Natural killer cell (primary cell): Measurements from ENCODE around the gene OGN. TPM values are rescaled to one million over a fixed set of nuclear protein-coding genes. Genes with fewer than 3 reads are reported as not detected.

Experiments used
- ATAC-seq, 3 donors: fragments of 150-1000 bp in 2 of 3; fragments of 200-7000 bp in 1 of 3; cut with Tn5 transposase; 1 replicate in 1 of 3; 2 replicates in 2 of 3; pipeline ENCODE4 v1.10.0; 2021; ENCODE audit warnings: mild to moderate bottlenecking in 2 of 3, moderate library complexity in 2 of 3
- DNase-seq, 2 donors: peaks; one replicate each; pipeline versions ENCODE4 v3.0.0 to v3.0.0-alpha.2; 2013 to 2021; ENCODE audit warnings: mixed read lengths in 1 of 2
- H3K27ac ChIP-seq: one replicate; pipeline ENCODE4 v1.5.1; 2013; ENCODE audit warnings: mild to moderate bottlenecking, low read length
- H3K27me3 ChIP-seq: one replicate; pipeline ENCODE4 v1.6.1; 2013; ENCODE audit warnings: low read length; ENCODE audit not compliant: control insufficient read depth, insufficient read depth
- H3K36me3 ChIP-seq: one replicate; pipeline ENCODE4 v1.6.1; 2013; ENCODE audit warnings: low read length; ENCODE audit not compliant: control insufficient read depth, insufficient read depth
- H3K4me1 ChIP-seq: one replicate; pipeline ENCODE4 v1.6.1; 2013; ENCODE audit warnings: low read length; ENCODE audit not compliant: control insufficient read depth, insufficient read depth
- H3K4me3 ChIP-seq: one replicate; pipeline ENCODE4 v1.5.1; 2013; ENCODE audit warnings: low read length
- H3K9me3 ChIP-seq: one replicate; pipeline ENCODE4 v1.6.1; 2013; ENCODE audit warnings: low read length; ENCODE audit not compliant: control insufficient read depth, insufficient read depth
- H3K27ac Mint-ChIP-seq, 2 donors: one replicate each; pipeline ENCODE4 v1.8.0; 2022; ENCODE audit warnings: mild to moderate bottlenecking in 2 of 2, mixed read lengths in 2 of 2, moderate library complexity in 1 of 2
- H3K27me3 Mint-ChIP-seq, 2 donors: one replicate each; pipeline ENCODE4 v1.8.0; 2022; ENCODE audit warnings: low read depth in 2 of 2, mixed read lengths in 2 of 2
- H3K36me3 Mint-ChIP-seq: one replicate; pipeline ENCODE4 v1.8.0; 2022; ENCODE audit warnings: mixed read lengths
- H3K4me1 Mint-ChIP-seq, 2 donors: one replicate each; pipeline ENCODE4 v1.8.0; 2022; ENCODE audit warnings: mixed read lengths in 2 of 2
- H3K4me3 Mint-ChIP-seq: one replicate; pipeline ENCODE4 v1.8.0; 2022; ENCODE audit warnings: mild to moderate bottlenecking, moderate library complexity, mixed read lengths
- H3K9me3 Mint-ChIP-seq, 2 donors: one replicate each; pipeline ENCODE4 v1.8.0; 2022; ENCODE audit warnings: mixed read lengths in 2 of 2
- WGBS: methylation state at CpG from one replicate; pipeline ENCODE4 v1.1.7; 2013; ENCODE audit warnings: missing lambda C conversion rate; ENCODE audit not compliant: insufficient coverage; 5-methylcytosine and 5-hydroxymethylcytosine counted together
- intact Hi-C: fragments of 100-400 bp; cut with micrococcal nuclease; formaldehyde crosslinking; loops from one replicate; pipeline ENCODE4 v1.14.2; 2022
- total RNA-seq, 4 donors: library from RNA; stranded (reverse); fragments of 120-200 nt in 1 of 4; gene quantifications; one replicate each; pipeline versions ENCODE4 v1.2.3 to v1.2.4, GENCODE V29; 2013 to 2022
- TF ChIP-seq, protein P1 (sequence below): fragments of 200-600 bp; IDR thresholded peaks from one replicate; pipeline ENCODE4 v1.8.0; 2022; ENCODE audit warnings: antibody characterized with exemption

Gene OGN
- total RNA-seq, 3 donors from 2014 or later (not counting 1 experiment from before 2014, with no cell fraction given) = 0.18 to 0.33 TPM; not detected in 1

- intact Hi-C loops = no loop called here
- H3K27ac ChIP-seq = no peak overlapping the region
- peaks cover 3% of the 10 kb centered on the region for H3K36me3 Mint-ChIP-seq
- no peak for DNase-seq
- H3K27me3 ChIP-seq = no peaks in the 10 kb centered on the region
- H3K4me1 ChIP-seq = peaks cover 4% of the 10 kb centered on the region
- H3K27ac Mint-ChIP-seq = no peak overlapping the region
- 100% methylated on average over 2 of the region's 2 CpGs for WGBS
- H3K27me3 Mint-ChIP-seq = no peaks in the 10 kb centered on the region
- no peaks in the 10 kb centered on the region for H3K36me3 ChIP-seq
- TF ChIP-seq, protein P1, sequence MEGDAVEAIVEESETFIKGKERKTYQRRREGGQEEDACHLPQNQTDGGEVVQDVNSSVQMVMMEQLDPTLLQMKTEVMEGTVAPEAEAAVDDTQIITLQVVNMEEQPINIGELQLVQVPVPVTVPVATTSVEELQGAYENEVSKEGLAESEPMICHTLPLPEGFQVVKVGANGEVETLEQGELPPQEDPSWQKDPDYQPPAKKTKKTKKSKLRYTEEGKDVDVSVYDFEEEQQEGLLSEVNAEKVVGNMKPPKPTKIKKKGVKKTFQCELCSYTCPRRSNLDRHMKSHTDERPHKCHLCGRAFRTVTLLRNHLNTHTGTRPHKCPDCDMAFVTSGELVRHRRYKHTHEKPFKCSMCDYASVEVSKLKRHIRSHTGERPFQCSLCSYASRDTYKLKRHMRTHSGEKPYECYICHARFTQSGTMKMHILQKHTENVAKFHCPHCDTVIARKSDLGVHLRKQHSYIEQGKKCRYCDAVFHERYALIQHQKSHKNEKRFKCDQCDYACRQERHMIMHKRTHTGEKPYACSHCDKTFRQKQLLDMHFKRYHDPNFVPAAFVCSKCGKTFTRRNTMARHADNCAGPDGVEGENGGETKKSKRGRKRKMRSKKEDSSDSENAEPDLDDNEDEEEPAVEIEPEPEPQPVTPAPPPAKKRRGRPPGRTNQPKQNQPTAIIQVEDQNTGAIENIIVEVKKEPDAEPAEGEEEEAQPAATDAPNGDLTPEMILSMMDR = no peak
- no peak overlapping the region for H3K4me3 ChIP-seq
- ATAC-seq = no peak
- no peak overlapping the region for H3K4me3 Mint-ChIP-seq
- H3K4me1 Mint-ChIP-seq = peaks cover 31 to 36% of the 10 kb centered on the region in 2 donors
- H3K9me3 Mint-ChIP-seq = no peaks in the 10 kb centered on the region
- H3K9me3 ChIP-seq = no peaks in the 10 kb centered on the region
Measured at GRCh38 chr9:92380603-92381002, 23.8 kb downstream of the OGN start.

DNA sequence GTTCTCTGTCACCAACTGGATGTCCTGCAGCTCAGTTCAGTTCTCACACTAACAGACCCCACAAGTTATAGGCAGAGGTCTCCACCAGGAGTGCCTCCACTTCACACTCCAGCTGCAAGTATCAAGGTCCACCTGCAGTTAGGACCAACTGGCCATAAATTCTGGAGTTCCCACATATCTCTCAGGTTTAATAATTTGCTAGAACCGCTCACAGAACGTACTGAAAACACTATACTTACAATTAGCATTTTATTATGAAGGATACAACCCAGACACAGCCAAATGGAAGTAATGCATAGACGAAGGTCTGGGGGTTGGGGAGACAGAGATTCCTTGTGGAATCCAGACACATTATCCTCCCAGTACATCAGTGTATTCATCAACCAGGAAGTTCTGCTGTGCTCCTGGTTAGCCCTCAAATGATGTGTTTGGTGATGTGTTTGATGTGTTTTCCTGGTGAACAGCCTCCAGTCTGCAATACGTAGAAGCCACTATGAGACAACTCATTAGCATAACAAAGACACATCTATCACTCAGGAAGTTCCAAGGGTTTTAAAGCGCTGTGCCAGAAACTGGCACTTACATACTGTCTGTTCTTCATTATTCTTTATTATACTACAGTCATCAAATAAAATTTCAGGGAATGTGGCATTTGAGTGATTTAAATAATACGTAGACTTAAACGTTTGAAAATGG lies 25.4 kb downstream of the OGN start:
- Histone ChIP-seq H3K36me3 (no peaks in the 10 kb centered on the region), H3K9me3 (peaks cover 4% of the 10 kb centered on the region), H3K4me1 (peaks cover 4% of the 10 kb centered on the region), H3K27me3 (no peaks in the 10 kb centered on the region), H3K4me3 (no peak overlapping the region), H3K27ac (no peak overlapping the region)
- Mint-ChIP-seq H3K9me3 (peaks cover 2 to 4% of the 10 kb centered on the region in 2 donors), H3K27me3 (no peaks in the 10 kb centered on the region), H3K4me1 (peaks cover 31 to 36% of the 10 kb centered on the region in 2 donors), H3K4me3 (no peak overlapping the region), H3K27ac (peak overlapping the region in 1 of 2 donors; percentile 88), H3K36me3 (peaks cover 14% of the 10 kb centered on the region)
- ATAC-seq (peak; percentile 28 to 42 (median 32)), DNase-seq (peak in 1 of 2 donors; percentile 39)
- 20% methylated on average over 1 of the region's 7 CpGs for WGBS
- TF ChIP-seq, protein P1 = no peak
- intact Hi-C loops = no loop called here

DNA sequence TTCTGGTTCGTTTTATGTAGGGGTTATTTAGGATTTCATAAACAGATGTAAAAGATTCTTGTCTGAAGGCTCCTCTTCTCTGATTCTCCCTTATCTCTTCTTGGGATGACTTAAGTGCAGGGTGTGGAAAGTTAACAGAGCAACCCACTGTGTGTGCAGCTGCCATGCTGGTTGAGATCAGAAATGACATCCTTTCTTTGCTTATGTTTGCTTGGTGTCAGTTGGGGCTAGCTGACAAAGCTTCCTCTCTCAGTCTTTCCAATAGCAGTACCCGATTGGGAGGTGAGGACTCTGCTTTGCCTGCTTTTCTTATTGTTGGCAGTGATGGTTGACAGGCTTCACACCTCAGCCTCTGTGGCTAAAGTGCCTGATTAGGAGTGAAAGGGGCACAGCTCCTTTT lies 26.5 kb downstream of the OGN start:
- Histone ChIP-seq H3K4me3 (no peak overlapping the region), H3K4me1 (peaks cover 4% of the 10 kb centered on the region), H3K27ac (no peak overlapping the region), H3K36me3 (no peaks in the 10 kb centered on the region), H3K27me3 (no peaks in the 10 kb centered on the region), H3K9me3 (peaks cover 10% of the 10 kb centered on the region)
- intact Hi-C loops = no loop called here
- H3K36me3 Mint-ChIP-seq = peaks cover 16% of the 10 kb centered on the region
- WGBS = 36% methylated on average over 1 of the region's 2 CpGs
- ATAC-seq (peak; percentile 27 to 58 (median 50)), DNase-seq (peak in 1 of 2 donors; percentile 18)
- TF ChIP-seq, protein P1 = no peak
- peaks cover 2 to 8% of the 10 kb centered on the region in 2 donors for H3K9me3 Mint-ChIP-seq
- peak overlapping the region; percentile 26 for H3K4me3 Mint-ChIP-seq
- no peaks in the 10 kb centered on the region for H3K27me3 Mint-ChIP-seq
- H3K4me1 Mint-ChIP-seq = peaks cover 31 to 36% of the 10 kb centered on the region in 2 donors
- H3K27ac Mint-ChIP-seq = peak overlapping the region in 1 of 2 donors; percentile 88
